Astrocyte of the spinal cord (primary cell): Measurements from ENCODE around the gene MACROD2.

Experiments used
- DNase-seq: peaks from one replicate; pipeline ENCODE4 v3.0.0; 2011; ENCODE audit warnings: low read depth, low spot score
- H3K4me3 ChIP-seq: 2 replicates; pipeline ENCODE4 v1.5.1; 2011; ENCODE audit warnings: low read depth, mild to moderate bottlenecking, low read length, moderate library complexity
- CTCF ChIP-seq: IDR thresholded peaks from 2 replicates; pipeline ENCODE4 v1.5.1; 2012; ENCODE audit warnings: low read depth, mild to moderate bottlenecking, low read length, inconsistent platforms
- in situ Hi-C: cut with HindIII; loops from 2 replicates; pipeline ENCODE4 v1.10.0; 2017; ENCODE audit warnings: low sequenced_read_pairs

MACROD2 gene

DNA sequence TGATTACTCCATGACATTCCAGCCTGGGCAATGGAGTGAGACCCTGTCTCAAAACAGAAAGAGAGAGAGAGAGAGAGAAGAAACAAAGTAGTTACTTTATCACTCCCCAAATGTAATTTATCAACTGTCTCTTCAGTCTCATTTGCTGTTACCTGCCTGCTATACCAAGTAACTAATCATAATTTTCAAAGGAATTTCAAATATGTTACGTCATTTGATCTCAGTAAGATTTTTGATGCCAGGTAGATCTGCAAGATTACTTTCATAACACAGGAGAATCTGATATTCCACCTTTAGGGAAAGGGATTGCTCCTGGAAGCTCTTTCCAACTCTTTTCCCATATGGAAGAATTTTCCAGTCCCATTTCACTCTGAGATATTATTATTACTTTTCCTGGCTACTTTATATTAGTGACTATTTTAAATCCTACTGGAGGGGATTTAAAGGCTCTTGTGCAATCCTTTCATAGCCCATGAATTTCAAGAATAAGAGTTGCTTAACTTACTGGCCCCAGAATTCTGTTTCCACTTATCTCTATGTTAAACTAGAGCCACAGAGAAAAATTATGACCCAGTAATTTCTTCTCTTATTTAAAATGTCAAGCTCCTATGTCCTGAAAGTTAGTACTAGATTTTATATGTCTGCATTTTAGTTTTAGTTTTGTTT, 732.3 kb downstream of the MACROD2 start:
- no peak for TF ChIP-seq CTCF
- H3K4me3 ChIP-seq, result no peak overlapping the region
- in situ Hi-C loops, result no loop called here
- DNase-seq, result no peak

DNA sequence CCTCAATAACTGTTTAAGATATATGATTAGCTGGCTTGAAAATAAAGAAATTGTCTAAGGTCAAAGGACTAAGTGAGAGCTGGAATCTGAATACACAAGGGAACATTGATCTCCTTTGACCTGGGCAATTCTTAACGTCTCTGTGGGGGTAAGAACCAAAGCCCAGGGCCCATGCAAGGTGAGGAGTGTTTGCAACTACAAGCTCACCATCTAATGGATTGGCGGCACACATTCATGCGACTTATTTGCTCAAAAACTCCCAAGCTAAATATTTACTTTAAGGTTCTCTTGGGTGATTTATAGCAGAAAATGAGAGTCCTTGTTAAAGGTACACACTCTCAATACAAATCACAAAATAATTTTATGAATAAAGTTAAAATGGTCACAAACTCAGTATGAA, 734.1 kb downstream of the MACROD2 start:
- no peak overlapping the region for H3K4me3 ChIP-seq
- TF ChIP-seq CTCF, result no peak
- no peak for DNase-seq
- in situ Hi-C loops, result no loop called here

- TF ChIP-seq CTCF, result no peak
- H3K4me3 ChIP-seq, result no peak overlapping the region
- in situ Hi-C loops, result no loop called here
- no peak for DNase-seq
These were observed 737.0 kb downstream of the MACROD2 start for GRCh38 chr20:14732343-14732742.

- TF ChIP-seq CTCF, result no peak
- in situ Hi-C loops, result no loop called here
- no peak overlapping the region for H3K4me3 ChIP-seq
- DNase-seq, result no peak
These were observed 737.7 kb downstream of the MACROD2 start for GRCh38 chr20:14732996-14733395.

DNA sequence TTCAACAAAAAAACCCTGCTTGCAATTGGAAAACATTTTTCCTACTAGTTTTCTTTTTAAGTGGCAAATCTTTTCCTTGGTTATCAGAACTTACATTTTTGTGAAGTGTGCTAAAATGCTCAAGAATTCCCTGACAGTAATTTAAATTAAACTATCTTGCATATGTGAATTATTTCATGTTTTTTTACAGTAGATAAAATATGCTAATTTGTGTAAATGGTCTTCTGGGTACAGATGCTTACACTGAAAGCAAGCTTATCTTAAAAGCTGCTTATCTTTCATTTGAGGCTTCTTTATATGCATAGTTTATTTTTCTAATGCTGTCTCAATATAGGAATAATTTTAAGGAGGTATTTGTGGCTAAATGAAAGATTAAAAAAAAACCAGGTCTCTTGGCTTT, 745.1 kb downstream of the MACROD2 start:
- in situ Hi-C loops, result no loop called here
- no peak for DNase-seq
- TF ChIP-seq CTCF, result no peak
- no peak overlapping the region for H3K4me3 ChIP-seq

DNA sequence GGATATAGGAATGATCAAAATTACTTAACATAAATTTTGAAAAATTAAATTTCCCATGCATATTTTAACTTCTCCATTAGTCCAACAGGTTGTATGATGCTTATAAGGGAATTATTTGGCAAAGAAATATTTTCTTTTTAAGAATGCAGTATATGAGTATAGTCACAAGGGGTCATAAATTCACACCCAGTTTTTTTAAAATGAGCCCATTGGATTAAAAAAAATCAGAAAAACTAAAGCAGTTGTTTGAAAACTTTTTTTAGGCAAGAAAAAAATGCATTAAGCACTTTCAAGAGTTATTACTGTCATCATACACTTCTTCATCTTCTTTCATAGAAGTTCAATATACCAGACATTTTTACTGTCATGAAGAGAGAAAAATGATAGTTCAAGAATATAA, 746.3 kb downstream of the MACROD2 start:
- no peak for DNase-seq
- no peak overlapping the region for H3K4me3 ChIP-seq
- in situ Hi-C loops, result no loop called here
- no peak for TF ChIP-seq CTCF
